GM21381 (cell line): ENCODE results near the gene VCL.
A peak's percentile ranks its signal among the peaks of the same experiment; 100 is the strongest.
"Not testable (repeated sequence)": the region's sequence is repeated elsewhere in the genome, so short reads cannot be mapped to it uniquely, and the experiment has no call there.

ENCODE experiments used
- ATAC-seq: cut with Tn5 transposase; IDR thresholded peaks from one replicate; pipeline ENCODE4 v1.9.1; 2021; ENCODE audit warnings: mild to moderate bottlenecking, moderate library complexity; ENCODE audit not compliant: unreplicated experiment

Gene VCL

DNA sequence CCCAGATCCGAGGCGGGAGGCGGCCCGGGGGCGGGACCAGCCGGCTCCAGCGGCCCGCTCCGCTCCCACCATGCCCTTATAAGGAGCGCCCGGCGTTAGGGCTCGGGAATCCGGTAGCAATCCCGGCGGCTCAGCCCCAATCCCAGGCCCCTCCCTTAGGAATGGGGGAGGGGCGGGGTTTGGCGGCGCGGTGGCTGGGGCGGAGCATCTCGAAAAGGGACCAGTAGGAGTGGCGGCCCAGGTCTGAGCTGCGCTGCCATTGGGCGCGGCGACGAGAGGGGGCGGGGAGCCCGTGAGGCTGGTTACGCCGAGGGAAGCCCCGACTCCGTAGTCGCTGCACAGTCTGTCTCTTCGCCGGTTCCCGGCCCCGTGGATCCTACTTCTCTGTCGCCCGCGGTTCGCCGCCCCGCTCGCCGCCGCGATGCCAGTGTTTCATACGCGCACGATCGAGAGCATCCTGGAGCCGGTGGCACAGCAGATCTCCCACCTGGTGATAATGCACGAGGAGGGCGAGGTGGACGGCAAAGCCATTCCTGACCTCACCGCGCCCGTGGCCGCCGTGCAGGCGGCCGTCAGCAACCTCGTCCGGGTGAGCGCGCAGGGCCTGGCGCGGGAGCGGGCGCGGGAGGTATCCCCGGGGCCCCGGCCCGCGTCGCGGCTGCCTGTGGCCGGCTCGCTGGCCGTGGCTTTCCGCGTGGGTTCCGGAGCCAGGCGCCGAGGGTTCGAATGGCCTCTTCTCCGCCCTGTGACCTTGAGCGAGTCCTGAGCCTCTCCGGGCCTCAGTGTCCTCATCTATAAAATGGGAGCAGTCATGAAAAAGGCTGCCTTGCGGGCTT is at the start of gene VCL:
Gene VCL, plus strand, starts transcription at position 330 of the 836 bp plus-strand sequence. Its CDS starts 92 bp downstream, at position 422.
- peak; percentile 99 for ATAC-seq

DNA sequence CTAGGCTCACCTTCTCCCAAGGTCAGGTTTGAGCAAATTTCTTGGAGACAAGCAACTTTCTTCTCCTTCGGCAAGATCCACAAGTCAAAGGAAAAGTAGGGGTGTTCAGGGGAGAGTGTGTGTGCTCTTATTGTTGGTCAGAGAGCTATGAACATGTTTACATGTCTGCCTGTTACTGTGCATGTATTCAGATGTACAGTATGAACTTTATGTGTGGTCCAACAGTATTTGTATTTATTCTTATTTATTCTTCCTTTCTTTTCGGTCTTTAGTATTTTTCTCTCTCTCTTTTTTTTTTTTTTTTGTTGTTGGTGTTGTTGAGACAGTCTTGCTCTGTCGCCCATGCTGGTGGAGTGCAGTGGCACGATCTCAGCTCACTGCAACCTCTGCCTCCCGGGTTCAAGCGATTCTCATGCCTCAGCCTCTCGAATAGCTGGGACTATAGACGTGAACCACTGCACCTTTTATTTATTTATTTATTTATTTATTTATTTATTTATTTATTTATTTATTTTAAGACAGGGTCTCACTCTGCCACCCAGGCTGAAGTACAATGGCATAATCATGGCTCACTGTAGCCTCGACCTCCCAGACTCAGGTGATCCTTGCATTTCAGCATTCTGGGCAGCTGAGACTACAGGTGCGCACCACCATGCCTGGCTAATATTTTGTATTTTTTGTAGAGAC is 48.8 kb upstream of the VCL start:
- ATAC-seq, result no peak

DNA sequence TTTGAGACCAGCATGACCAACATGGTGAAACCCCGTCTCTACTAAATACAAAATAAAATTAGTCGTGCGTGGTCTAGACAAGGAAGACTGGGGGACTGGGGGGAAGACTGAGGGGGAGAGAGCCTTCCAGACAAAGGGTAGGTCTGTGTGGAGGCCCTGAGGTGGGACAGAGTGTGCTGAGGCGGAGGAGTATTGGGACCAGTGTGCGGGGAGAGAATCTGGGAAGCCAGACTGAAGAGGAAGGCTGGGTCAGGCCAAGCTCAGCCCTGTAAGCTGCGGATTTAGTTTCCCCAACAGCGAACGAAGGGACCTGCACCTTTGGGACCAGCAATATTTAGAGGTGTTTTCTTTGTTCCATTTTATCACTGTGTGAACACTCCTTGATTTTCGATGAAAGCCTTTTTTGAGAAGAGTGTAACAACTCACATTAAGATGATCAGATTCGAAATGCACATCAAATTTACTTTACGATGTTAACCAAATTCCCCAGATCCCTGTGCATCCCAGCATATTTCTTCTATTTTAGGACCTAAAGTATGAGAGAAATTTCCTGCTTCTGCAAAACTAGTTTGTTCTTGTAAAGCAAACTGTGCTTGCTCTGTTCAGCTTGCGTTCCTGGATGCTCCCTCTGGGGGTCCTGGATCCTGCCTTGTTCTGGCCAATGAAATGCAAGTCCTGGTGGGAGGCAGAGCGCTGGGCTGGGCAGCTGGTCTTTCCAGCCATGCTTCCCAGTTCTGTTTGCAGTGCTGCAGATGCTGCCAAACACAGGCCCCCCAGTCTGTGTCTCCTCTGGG is 47.6 kb upstream of the VCL start:
- no peak for ATAC-seq

DNA sequence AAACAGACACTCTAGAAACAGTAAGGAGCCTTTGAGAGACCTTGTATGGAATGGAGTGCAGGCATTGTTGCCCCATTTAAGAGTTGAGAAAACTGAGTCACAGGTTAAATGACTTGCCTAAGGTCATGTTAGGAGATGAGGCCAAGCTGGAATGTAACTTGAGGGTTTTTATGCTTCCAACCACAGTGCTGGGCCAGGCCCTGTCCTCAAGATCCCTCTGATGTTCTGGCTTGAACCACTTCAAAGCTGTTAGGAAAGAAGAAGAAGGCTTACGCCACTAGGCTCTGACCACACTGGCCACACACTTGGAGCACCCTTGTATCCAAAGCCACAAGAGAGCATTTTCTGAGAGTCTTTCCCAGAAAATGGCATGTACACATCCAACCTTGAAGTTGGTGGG is 44.3 kb upstream of the VCL start:
- no peak for ATAC-seq

DNA sequence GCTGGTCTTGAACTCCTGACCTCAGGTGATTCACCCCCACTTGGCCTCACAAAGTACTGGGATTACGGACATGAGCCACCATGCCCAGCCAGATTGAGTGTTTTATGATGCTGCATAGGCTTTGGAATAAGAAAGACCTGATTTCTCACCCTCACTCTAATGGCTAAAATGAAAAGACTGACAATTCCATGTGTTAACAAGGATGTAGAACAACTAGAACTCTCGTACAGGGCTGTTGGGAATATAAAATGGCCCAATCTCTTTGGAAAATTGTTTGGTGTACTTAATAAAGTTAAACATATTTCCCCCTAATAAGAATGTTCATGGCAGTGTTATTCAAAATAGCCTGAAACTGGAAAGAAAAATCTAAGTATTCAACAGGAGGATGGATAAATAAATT is 43.2 kb upstream of the VCL start:
- no peak for ATAC-seq

DNA sequence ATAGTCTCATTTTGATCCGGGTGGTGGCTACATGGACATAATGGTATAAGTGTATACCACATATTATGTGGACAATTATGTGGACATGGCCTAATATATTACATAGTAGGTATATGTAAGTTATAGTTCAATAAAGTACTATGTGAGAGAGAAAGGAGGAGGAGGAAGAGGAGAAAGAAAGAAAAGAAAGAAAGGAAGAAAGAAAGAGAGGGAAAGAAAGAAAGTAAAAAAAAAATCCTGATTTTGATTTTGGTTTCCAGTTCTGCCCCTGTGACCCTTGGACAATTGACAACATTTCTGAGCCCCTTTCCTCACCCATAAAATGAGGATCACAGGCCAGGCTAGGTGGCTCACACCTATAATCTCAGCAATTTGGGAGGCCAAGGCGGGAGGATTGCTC is 42.2 kb upstream of the VCL start:
- no peak for ATAC-seq

DNA sequence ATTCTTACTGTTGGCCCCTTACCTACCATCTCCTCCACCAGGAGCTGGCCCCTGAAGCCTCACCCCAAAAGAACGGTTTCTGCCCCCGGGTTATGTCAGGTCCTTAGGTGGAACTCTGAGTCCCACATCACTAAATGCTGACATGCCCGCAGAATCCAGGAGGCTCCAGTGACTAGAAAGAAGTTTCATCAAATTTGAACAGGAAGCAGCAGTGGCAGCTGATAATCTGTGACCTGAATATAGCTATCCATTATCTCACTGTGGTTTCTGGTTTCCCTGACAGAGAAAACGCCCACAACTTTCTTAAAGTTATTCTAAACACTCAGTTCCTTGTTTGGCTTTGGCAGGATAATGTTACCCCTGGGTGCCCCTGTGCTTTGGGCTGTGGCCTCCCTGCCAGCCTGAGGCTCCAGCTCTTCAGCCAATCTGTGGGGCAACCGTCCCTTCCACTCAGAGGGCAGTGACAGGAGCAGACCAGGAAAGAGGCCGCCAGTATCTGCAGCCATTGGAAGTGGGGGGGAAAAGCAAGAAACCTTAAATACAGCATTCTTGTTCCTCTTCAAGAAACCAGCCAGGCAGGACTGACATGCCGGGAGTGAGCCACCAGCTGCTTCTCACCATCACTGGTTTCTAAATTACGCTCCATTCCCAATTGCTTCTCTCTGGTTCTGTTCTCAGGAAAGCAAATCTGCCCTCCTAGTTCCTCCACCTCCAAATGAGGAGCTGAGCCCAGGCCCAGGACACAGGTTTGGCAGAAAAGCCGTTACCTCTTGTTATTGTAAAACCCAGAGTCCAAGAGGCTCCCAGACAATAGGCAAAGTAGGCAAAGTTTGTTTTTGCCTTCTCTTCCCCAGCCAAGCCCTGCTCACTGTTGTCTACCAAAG is 41.2 kb upstream of the VCL start:
- peak; percentile 61 for ATAC-seq

DNA sequence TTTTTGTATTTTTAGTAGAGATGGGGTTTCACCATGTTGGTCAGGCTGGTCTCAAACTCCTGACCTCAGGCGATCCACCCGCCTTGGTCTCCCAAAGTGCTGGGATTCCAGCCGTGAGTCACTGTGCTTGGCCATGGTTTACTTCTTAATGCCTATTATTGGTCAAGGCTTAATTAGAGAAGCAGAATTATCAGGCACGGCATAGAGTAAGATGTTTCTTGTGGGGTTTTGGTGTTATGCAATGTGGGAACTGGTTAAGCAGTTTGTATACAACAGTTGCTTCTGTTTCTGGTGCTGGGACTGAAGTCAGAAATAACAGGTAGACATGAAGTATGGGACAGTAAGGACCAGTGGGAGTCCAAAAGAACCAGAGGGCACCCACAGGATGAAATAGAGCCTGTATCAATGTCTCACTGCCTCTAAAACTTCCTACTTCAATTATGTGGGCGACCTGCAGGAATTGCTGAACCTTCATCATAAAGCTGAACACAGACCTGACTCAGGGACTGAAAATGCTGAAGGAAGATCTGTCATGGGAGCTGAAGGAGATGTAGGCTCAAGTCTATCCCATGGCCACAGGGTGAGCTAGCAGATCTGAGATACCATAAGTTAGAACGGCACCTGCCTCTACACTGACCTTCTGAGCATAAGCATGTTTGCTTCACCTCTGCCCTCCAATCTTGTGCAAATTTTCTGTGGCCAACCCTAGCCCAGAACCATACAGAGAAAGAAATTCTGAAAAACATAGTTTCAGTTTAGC is 38.3 kb upstream of the VCL start:
- ATAC-seq, result no peak

DNA sequence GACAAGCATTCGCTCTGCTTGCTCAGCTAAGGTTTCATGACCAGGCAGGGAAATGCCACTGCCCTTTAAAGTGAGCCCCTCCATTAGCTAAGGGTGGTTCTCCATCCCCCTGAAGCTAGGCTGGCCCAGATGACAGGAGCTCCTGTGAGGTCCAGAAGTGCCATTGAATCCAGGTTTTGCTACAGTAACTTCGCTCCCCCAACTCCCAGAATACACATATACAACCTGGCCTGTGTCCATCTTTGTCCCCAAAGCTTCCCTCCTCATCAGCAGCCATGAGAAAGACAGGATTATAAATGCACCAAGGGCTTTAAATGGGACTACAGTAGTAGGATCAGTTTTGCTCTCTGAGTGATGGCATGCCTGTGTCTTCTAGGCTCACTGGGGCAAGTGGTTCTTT is 35.5 kb upstream of the VCL start:
- ATAC-seq, result no peak

DNA sequence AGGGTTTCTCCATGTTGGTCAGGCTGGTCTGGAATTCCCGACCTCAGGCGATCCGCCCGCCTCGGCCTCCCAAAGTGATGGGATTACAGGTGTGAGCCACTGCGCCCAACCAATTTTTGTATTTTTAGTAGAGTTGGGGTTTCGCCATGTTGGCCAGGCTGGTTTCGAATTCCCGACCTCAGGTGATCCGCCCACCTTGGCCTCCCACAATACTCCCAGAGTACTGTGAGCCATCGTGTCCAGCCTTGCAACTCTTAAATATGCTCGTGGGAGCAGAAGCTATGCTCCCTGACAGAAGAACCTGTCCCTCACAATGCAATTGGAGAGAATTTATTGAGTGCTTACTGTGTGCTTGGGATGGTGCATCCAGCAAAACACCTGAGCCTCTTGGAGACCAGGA is 34.4 kb upstream of the VCL start:
- not testable (repeated sequence) for ATAC-seq

DNA sequence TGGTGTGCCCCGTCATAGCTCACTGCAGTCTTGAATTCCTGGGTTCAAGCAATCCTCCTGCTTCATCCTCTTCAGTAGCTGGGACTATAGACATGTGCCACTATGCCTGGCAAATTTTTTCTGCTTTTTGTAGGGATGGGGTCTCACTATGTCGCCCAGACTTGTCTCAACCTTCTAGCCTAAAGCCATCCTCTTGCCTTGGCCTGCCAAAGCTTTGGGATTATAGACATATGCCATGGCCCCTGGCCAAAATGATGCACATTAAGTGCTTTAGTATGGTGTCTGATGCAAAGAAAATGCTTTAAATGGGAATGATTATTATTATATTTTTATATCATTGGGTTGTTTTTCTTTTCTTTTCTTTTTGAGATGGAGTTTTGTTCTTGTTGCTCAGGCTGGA is 33.2 kb upstream of the VCL start:
- no peak for ATAC-seq

DNA sequence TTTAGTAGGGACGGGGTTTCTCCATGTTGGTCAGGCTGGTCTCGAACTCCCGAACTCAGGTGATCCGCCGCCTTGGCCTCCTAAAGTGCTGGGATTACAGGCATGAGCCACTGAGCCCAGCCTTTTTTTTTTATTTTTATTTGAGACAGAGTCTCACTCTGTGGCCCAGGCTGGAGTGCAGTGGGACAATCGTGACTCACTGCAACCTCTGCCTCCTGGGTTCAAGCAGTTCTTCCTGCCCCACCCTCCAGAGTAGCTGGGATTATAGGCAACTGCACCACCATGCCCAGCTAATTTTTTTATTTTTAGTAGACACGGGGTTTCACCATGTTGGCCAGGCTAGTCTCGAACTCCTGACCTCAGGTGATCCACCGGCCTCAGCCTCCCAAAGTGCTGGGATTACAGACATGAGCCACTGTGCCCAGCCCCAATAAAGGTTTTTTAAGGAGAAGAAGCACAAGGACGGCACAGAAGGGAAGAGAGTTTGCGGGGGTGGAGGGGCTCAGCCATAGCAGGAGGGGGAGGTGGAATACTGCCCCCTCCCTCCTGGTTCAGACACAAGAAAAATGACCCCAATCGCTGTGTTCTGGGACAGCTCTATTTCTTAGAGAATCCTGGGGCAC is 32.5 kb upstream of the VCL start:
- ATAC-seq, result not testable (repeated sequence)

DNA sequence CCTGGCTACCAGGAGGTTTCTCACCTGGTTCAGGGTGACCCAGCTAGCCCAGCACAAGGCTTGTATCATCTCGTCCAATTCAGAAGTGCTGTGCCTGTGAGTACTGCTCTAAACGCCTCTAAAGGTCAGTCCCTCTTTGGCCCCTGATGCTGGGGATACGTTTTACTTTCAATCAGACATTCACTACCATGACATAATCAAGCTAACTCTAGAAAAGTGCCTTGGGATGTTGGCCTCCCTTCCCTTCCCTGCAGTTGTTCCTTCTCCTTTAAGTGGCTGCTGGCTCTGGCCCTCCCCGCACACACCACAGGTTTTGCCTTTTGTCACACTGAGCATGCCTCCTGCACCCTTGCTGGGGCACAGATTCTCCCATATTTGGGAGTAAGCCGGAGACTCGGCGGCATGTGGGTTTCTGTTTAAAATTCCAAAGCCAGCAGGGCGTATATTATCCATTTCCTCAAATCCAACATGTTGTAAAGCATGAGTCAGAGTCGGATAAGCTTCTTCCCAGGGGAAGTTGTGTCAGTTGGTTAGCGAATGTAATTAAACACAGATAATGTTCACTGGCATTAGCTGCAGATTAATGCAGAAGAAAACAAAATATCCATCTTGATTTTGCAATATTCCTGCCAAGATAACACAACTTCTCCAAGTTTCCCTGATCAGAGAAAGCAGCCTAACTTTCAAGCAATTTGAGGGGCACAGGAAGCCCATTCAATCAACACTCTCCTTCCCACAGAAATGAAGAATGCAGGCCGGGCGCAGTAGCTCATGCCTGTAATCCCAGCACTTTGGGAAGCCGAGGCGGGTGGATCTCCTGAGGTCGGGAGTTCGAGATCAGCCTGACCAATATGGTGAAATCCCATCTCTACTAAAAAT is 31.8 kb upstream of the VCL start:
- ATAC-seq, result no peak

DNA sequence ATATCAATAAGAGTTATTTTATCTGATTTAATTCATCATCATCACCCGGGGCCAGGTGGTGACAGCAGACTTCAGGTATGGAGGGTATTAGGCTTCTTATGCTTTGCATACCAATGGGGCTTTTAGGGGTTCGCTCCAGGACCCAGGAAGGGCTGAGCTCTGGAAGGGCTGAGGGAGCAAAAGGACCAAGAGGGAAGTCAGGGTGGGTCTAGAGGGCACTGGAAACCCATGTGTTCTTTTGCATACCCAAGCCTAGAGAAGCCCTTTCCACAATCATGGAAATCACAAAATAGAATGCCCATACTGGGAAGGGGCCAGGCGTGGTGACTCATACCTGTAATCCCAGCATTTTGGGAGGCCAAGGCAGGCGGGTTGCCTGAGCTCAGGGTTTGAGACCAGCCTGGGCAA is 30.9 kb upstream of the VCL start:
- ATAC-seq, result no peak

DNA sequence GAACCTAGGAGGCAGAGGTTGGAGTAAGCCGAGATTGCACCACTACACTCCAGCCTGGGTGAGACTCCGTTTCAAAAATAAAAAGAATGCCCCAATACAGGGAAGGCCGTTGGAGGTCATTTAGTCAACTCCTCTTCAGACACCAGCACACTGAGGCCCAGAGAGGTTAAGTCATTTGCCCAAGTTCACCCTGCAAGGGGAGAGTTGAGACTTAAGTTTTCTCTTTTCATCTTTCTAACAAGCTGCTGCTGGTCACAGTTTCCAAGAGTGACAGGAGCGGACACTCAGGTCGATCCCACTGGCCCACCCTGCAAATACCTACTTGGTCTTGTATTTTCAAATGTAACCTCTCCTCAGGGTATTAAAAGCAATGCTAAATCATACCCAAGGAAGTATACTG is 30.4 kb upstream of the VCL start:
- ATAC-seq, result no peak

DNA sequence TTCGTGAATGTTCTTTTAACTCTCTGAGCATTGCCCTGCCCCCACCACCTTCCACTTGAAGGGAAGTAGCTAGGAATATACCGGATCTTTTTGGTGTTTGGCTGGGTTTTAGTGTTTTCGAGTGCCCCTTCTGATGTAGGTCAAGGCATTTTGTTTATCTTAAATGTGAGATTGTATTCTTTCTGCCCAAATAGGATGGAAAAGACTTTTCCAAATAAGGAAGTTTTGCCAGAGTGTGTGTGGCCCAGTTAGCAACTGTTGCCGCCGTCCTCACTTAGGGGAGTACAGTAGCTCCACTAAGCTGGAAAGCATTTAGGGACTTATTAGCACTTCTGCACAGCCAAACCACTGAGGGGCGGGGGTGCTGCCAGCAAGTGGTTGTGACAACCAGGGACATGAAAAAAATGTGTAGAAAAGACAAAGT is 29.8 kb upstream of the VCL start:
- ATAC-seq, result no peak

DNA sequence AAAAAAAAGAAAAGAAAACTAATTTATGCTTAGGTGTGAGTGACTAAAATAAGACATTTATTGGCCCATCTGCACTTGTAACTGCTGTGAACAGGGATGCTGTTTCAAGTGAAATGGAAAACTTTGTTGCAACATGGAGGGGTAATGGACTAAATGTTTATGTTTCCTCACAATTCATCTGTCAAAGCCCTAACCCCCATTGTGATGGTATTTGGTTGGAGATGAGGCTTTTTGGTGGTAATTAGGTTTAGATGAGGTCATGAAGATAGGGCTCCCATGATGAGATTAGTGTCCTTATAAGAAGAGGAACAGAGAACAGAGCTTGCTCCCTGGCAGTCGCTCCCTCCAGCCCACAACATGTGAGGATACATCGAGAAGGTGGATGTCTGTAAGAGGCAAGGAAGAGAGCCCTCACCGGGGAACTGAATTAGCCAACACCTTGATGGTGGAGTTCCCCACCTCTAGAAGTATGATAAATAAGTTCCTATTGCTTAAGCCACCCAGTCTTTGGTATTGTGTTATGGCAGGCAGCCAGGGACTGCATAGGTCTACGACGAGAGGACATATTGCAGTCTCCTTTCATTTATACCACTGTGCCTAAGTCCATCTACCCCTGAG is 28.6 kb upstream of the VCL start:
- ATAC-seq, result no peak

DNA sequence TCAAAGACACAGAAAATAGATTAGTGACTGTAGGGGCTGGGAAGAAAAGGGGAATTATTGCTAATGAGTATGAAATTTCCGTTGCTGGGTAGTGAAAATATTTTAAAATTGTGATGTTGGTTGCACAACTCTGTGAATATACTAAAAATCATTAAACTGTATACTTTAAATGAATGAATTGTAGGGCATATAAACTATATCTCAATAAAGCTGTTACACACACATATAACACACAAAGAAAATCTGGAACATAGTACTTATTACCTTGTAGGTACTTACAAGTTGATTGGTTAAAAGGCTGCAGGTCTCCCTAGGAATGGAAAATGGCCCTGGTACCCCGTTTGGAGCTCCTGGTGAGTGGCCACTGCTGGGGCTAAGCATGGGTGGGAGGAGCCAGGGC is 27.1 kb upstream of the VCL start:
- no peak for ATAC-seq
